Activated CD4-positive, alpha-beta T cell treated with anti-CD3 and anti-CD28 coated beads for 36 hours (primary cell): ENCODE results near the gene WASF2. TPM values are rescaled to one million over a fixed set of nuclear protein-coding genes. Genes with fewer than 3 reads are reported as not detected.
A peak's percentile ranks its signal among the peaks of the same experiment; 100 is the strongest.

Experiments used
- ATAC-seq: fragments of 200-7000 bp; cut with Tn5 transposase; one replicate; pipeline ENCODE4 v1.10.0; 2021; ENCODE audit warnings: mild to moderate bottlenecking, moderate library complexity
- CTCF ChIA-PET: fragments of 350-600 bp; sonication (Branson Sonifier 250); formaldehyde crosslinking; loops from one replicate; lab custom pipeline; 2021; ENCODE audit warnings: antibody characterized with exemption; lab: Charles Lee
- POLR2A ChIA-PET: fragments of 350-600 bp; sonication (Branson Sonifier 250); formaldehyde crosslinking; loops from one replicate; lab custom pipeline; 2021; ENCODE audit warnings: antibody characterized with exemption, inconsistent platforms; lab: Charles Lee
- DNase-seq: peaks from one replicate; pipeline ENCODE4 v3.0.0-alpha.2; 2020
- H3K27ac Mint-ChIP-seq: one replicate; pipeline ENCODE4 v1.8.0; 2021; ENCODE audit warnings: mixed read lengths
- H3K27me3 Mint-ChIP-seq: one replicate; pipeline ENCODE4 v1.8.0; 2021; ENCODE audit warnings: mixed read lengths
- H3K36me3 Mint-ChIP-seq: one replicate; pipeline ENCODE4 v1.8.0; 2021; ENCODE audit warnings: low read depth, mixed read lengths
- H3K4me1 Mint-ChIP-seq: one replicate; pipeline ENCODE4 v1.8.0; 2021; ENCODE audit warnings: mixed read lengths
- H3K4me3 Mint-ChIP-seq: one replicate; pipeline ENCODE4 v1.8.0; 2021; ENCODE audit warnings: mild to moderate bottlenecking, moderate library complexity, mixed read lengths
- H3K9me3 Mint-ChIP-seq: one replicate; pipeline ENCODE4 v1.8.0; 2021; ENCODE audit warnings: low read depth, mixed read lengths
- intact Hi-C, 2 experiments: fragments of 100-400 bp; cut with DNase I in 1 of 2; cut with micrococcal nuclease in 1 of 2; formaldehyde crosslinking; loops; one replicate each; pipeline versions ENCODE4 v1.14.2 to v1.15.1; 2022 to 2024; cut with DNase I, micrococcal nuclease
- total RNA-seq, 2 experiments: library from RNA; stranded (reverse); gene quantifications; one replicate each; pipeline ENCODE4 v1.2.3, GENCODE V29; 2021

Gene WASF2
- total RNA-seq, 2 experiments from 2014 or later = 104 to 132 TPM

DNA sequence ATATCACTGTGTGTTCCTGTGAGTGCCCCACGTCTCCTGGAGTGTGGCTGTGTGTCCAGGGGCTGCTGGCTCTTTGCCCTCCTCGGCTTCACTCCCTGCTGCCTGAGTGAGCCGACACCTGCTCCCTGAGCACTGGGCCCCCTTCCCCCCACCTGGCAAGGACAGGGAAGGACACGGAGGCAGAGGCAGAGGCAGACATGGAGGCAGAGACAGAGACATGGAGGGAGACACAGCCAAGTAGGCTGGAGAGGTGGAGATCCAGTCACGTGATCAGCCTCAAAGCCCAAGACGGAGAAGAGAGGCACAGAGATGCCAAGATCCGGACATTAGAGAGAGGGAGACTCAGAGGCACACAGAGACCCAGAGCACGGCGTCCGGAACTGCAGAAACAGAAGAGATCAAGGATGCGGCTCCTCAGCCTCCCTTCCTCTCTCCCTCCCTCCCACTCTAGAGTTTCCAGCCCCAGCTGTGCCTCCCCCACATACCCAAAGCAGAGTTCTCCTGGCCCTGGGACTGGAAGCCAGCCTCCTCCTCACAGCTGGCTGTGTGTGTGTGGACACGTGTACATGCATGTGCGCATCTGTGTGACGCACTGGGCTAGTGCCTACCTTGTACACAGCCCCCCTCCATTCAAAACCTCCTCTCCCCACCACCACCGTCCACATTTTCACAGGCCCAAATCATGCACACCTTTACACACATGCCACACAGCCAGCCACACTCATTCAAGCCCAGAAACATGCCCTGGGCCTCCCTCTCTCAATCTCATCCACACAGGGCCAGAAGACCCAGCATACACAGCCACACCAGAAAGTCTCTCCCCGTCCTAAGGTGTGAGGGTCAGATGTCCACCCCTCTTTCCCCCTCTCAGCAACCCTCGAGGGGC lies 39.1 kb upstream of the WASF2 start:
- Mint-ChIP-seq H3K36me3 (peaks cover 6% of the 10 kb centered on the region), H3K4me1 (peaks cover 45% of the 10 kb centered on the region), H3K27me3 (no peaks in the 10 kb centered on the region), H3K9me3 (no peaks in the 10 kb centered on the region), H3K27ac (peak overlapping the region; percentile 59), H3K4me3 (peak overlapping the region; percentile 59)
- POLR2A ChIA-PET = no interaction called here
- ATAC-seq (no peak), DNase-seq (no peak)
- intact Hi-C loops = loop anchor here in 1 of 2 experiments (5.0 kb wide), 1 partner anchor 82 kb away; no protein-coding TSS in a partner anchor
- CTCF ChIA-PET = interaction anchor here (1.0 kb wide), 1 partner anchor 82 kb away, joined by 3 read pairs; no protein-coding TSS in a partner anchor

DNA sequence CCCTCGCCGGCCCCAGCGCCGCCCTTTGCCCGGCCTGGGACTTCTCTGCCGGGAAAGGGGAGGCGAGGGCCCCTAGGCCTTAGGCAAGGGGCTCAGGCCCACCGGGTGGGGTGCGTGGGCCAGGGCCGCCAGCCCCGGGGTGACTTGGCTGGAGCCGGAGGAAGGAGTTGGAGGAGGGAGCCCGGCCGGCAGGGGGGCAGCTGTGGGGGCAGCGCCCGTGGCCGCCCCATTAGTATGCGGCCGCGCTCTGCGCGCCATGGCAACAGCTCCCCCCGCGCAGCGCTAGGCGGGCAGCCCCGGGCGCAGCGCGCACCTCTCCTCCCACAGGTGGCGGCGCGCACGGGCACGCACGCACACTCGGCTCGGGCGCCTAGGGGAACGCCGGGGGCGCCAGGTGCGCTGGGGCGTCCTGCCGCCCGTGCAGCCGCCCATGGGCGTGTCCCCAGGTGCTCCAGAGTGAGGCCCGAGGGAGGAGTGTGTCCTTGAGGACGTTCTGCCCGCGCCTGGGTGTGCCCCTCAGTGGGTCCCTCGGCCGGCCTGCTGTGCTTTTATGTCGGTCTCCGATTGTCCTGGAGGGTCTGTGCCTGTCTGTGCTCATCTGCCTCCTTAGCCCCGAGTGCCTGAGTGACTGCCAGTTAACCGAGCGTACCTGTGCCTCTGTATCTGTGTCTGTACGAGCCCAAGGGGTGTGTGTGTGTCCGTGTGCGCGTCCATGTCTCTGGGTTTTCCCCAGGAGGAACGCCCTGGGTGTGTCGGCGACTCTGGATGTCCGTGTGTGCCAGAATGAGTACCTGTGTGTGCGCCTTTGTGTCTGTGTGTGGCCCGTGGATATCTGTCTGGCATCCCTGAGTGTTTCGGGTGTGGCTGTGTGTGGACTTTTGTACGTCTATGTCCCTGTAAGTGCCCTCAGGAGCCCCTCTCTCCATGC lies 38.2 kb upstream of the WASF2 start:
- H3K36me3 Mint-ChIP-seq = peaks cover 6% of the 10 kb centered on the region
- no peaks in the 10 kb centered on the region for H3K27me3 Mint-ChIP-seq
- POLR2A ChIA-PET = interaction anchor here (0.6 kb wide), 1 partner anchor 40 kb away, joined by 6 read pairs; no protein-coding TSS in a partner anchor
- H3K4me3 Mint-ChIP-seq = peak overlapping the region; percentile 59
- peak overlapping the region; percentile 59 for H3K27ac Mint-ChIP-seq
- H3K4me1 Mint-ChIP-seq = peaks cover 51% of the 10 kb centered on the region
- ATAC-seq (peak; percentile 25), DNase-seq (peak; percentile 74)
- intact Hi-C loops = loop anchor here in 1 of 2 experiments (5.0 kb wide), 1 partner anchor 81 kb away; no protein-coding TSS in a partner anchor
- CTCF ChIA-PET = no interaction called here
- H3K9me3 Mint-ChIP-seq = no peaks in the 10 kb centered on the region

DNA sequence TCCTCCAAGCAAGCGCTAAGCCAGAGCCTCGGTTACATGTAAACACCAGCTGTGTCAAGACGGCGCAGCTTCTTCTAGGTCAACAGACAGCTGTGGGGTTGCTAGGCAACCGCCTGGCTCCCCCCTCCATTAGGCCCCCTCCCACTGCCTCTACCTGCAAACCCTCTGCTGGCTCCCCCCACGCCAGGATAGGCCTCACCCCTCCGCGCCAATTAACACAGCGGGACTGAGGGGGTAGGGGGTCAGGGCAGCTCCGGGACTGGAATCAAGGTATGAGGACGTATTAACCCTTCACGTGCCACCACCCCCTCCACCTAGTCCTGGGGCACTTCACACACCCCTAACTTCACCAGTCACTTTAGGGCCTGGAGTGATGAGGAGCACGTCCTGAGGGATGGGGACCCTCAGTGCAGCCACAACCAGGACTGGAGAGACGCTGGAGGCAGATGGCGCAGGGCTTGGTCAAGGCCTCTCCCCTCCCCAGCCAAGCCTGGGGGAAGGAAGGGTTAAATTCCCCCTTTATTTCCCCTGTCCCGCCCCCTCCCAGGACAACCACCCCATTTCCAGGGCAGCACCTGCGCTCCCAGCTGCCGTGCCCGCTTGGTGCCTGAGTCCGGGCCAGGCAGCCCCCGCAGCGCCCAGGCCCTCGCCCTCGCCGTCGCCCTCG lies 37.4 kb upstream of the WASF2 start:
- ATAC-seq (no peak), DNase-seq (peak; percentile 66)
- POLR2A ChIA-PET = interaction anchor here (0.6 kb wide), 1 partner anchor 39 kb away, joined by 6 read pairs; no protein-coding TSS in a partner anchor
- Mint-ChIP-seq H3K9me3 (no peaks in the 10 kb centered on the region), H3K27me3 (no peaks in the 10 kb centered on the region), H3K4me1 (peaks cover 52% of the 10 kb centered on the region), H3K27ac (no peak overlapping the region), H3K4me3 (peak overlapping the region; percentile 63), H3K36me3 (peaks cover 6% of the 10 kb centered on the region)
- CTCF ChIA-PET = interaction anchor here (1.0 to 2.1 kb wide), 3 partner anchors 29 to 195 kb away, joined by 4 to 9 read pairs (median 5); no protein-coding TSS in a partner anchor
- intact Hi-C loops = loop anchor here in 1 of 2 experiments (5.0 kb wide), 1 partner anchor 80 kb away; no protein-coding TSS in a partner anchor

DNA sequence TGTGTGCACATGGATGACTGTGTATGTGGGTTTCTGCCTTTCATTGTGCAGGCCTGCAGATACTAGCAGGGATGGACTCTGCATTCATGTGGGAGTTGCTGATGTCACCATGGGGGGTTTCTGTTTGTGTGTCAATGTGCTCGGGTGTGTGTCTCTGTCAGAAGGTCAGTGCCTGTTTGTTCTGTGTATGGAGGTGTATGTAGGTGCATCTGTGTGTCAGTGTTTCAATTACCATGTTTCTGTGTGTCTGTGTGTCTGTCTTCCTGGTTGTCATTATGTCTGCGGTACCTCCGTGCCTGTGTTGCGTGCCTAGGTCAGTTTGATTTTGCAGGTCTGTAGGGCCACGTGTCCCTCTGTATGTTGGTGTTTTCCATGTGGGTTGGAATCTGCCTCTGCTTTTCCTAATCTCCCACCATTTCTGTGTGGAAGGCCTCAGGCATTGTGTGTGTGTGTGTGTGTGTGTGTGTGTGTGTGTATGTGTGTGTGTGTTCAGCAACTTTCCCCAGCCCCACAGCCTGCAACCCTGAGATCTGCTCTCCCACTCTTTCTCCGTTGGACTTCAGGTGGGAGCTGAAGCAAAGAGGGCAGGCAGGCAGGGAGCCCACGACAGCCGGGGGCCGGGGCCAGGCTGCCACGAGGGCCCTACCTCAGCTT lies 36.7 kb upstream of the WASF2 start:
- ChIA-PET POLR2A (interaction anchor here (1.2 kb wide), 1 partner anchor 110 kb away, joined by 3 read pairs; no protein-coding TSS in a partner anchor), CTCF (interaction anchor here (1.0 to 2.1 kb wide), 5 partner anchors 30 to 194 kb away, joined by 4 to 9 read pairs (median 4); no protein-coding TSS in a partner anchor)
- Mint-ChIP-seq H3K27ac (peak overlapping the region; percentile 81), H3K9me3 (no peaks in the 10 kb centered on the region), H3K4me3 (peak overlapping the region; percentile 63), H3K36me3 (peaks cover 6% of the 10 kb centered on the region), H3K27me3 (no peaks in the 10 kb centered on the region), H3K4me1 (peaks cover 52% of the 10 kb centered on the region)
- intact Hi-C loops = loop anchor here (1.0 to 5.0 kb wide), 2 partner anchors 42 to 79 kb away; no protein-coding TSS in a partner anchor
- peak; percentile 62 for DNase-seq
- ATAC-seq = no peak

DNA sequence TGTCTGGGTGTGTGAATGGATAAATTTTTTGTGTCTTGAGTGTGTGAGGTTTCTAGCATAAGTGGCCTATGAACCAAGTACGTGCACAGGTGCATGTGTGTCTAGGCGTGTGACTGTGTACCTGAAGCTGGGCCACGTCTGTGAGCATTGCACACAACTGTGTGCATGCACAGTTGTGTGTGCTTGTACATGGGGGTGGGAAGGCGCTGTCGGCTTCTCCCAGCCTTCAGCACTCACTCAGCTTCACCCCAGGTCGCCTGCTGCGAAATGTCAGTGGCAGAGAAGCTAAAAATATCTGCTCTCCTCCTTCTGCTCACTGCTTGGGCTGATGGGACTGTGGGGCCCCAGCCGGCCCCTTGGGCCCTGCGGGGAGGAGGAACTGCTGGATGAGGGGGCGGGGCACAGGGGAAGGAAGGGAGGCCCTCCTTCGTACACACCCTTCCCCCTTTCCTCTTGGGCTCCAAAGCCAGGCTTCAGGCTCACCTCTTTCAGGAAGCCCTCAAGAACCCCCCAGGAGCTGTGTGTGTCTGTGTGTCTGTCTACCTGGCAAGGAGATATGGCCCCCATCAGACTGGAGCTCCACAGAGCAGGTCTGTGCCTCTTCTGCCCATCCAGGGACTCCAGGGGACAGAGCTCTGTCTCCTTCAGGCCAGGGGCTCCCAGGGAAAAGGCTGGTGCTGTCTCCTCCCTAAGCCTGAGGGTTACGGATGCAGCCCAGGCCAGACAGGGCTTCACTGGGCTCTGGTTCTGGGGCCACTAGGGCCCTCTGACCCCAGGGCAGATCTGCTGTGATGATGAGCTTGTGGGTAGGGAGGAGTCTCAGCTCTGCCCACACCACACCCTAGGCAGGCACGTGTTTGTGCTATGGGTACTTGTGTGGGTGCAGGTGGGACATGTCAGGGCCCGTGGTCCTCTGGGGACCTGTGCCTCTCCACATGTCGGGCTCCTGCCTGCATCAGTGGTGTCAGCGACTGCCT lies 35.6 kb upstream of the WASF2 start:
- Mint-ChIP-seq H3K27ac (peak overlapping the region; percentile 81), H3K4me3 (peak overlapping the region; percentile 63), H3K36me3 (peaks cover 6% of the 10 kb centered on the region), H3K4me1 (peaks cover 60% of the 10 kb centered on the region), H3K27me3 (no peaks in the 10 kb centered on the region), H3K9me3 (no peaks in the 10 kb centered on the region)
- peak; percentile 87 for DNase-seq
- ATAC-seq = peak; percentile 53
- CTCF ChIA-PET = interaction anchor here (0.5 to 2.1 kb wide), 7 partner anchors 31 to 193 kb away, joined by 3 to 9 read pairs (median 4); partner anchors contain the start of gene CD164L2
- POLR2A ChIA-PET = interaction anchor here (0.6 to 1.2 kb wide), 3 partner anchors 52 to 1123 kb away, joined by 3 to 4 read pairs (median 3); partner anchors contain the start of gene RNU11
- intact Hi-C loops = loop anchor here (1.0 to 5.0 kb wide), 3 partner anchors 43 to 78 kb away; no protein-coding TSS in a partner anchor

DNA sequence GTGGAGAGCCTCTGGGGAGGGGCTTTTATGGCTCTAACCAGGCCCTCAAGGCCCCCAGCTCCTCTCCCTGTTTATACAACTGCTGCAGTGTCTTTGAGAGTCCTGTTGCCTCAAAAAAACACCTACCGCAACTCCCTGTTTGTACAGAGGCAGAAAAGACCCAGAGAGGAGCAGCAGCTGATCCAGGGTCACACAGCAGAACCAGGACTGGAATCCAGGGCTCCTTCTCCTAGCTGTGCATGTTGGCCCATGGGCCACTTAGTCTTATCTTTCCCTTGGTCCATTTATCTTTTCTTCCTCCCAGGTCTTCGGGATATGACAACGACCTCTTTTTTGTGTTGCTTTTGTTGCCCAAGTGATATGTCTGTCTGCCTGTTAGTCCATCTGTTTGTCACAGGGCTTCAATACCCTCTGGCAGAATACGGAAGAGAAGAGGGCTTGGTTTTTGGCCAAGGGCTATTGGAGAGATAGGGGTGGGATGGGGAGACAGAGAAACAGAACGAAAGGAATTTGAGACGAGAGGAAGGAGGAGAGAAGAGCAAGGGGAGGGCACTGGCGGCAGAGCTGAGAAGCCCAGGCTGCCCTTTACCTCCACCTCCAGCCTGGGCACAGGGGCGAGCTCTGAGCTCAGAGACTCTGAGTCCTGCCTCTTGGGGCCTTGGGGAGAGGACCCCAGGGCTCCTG lies 33.5 kb upstream of the WASF2 start:
- intact Hi-C loops = loop anchor here (1.0 to 5.0 kb wide), 6 partner anchors 41 to 139 kb away; partner anchors contain the start of gene AHDC1 (in 1 of the 2)
- Mint-ChIP-seq H3K4me1 (peaks cover 68% of the 10 kb centered on the region), H3K4me3 (peak overlapping the region; percentile 83), H3K36me3 (peaks cover 6% of the 10 kb centered on the region), H3K27me3 (no peaks in the 10 kb centered on the region), H3K27ac (peak overlapping the region; percentile 90), H3K9me3 (no peaks in the 10 kb centered on the region)
- ATAC-seq = no peak
- DNase-seq = peak; percentile 29
- POLR2A ChIA-PET = interaction anchor here (0.6 to 1.6 kb wide), 6 partner anchors 34 to 386 kb away, joined by 3 to 5 read pairs (median 3); partner anchors contain the start of gene AHDC1
- CTCF ChIA-PET = interaction anchor here (0.5 to 2.5 kb wide), 15 partner anchors 18 to 172 kb away, joined by 3 to 16 read pairs (median 5); no protein-coding TSS in a partner anchor

DNA sequence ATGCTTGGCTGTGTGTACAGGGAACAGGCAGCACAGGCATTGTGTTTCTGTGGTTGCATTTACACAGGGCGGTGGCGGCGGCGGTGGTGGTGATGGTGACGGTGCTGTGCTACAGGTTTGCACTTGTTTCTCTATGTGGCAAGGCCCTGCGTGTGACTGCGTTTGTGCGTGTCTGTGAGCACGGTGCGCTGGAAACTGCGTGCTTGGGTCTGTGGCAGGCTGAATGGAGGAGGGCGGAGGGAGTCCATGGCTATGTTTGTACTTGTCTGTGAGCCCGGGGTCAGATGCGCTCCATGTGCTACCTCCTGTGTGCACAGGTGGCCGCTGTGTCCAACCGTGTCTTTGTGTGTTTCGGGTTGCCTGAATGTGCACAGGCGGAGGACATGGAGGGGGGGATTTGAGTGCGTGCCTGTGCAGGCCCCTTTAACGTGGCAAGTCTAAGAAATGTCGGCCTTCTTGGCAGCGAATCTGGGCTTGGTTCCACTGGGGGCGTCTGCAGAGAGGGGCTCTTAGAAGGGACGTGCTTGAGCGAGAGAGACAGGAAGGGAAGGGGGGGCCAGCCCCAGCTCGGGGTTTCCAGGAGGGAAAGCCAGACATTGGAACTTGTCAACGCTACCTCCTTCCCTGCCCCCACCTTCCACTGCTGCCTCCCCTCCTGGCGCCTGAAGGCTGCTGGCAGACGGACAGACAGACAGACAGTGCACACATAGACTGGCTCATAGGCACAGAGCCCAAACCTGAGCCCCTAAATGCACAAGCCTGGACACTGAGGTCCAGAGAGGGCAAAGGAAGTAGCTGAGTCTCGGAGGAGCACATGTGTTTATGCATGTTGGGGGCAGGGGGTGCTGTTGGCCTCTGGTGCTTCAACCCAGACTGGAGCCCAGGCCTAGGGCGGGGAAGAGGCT lies 32.7 kb upstream of the WASF2 start:
- CTCF ChIA-PET = interaction anchor here (0.8 to 2.5 kb wide), 12 partner anchors 17 to 171 kb away, joined by 3 to 16 read pairs (median 6); no protein-coding TSS in a partner anchor
- H3K36me3 Mint-ChIP-seq = peaks cover 6% of the 10 kb centered on the region
- peak overlapping the region; percentile 83 for H3K4me3 Mint-ChIP-seq
- POLR2A ChIA-PET = interaction anchor here (0.6 to 1.6 kb wide), 4 partner anchors 48 to 385 kb away, joined by 3 to 5 read pairs (median 3); partner anchors contain the start of gene AHDC1
- peak; percentile 53 for ATAC-seq
- no peaks in the 10 kb centered on the region for H3K27me3 Mint-ChIP-seq
- intact Hi-C loops = loop anchor here (1.0 to 5.0 kb wide), 5 partner anchors 40 to 140 kb away; partner anchors contain the start of gene AHDC1 (in 1 of the 2)
- H3K9me3 Mint-ChIP-seq = no peaks in the 10 kb centered on the region
- peak; percentile 88 for DNase-seq
- H3K4me1 Mint-ChIP-seq = peaks cover 71% of the 10 kb centered on the region
- peak overlapping the region; percentile 90 for H3K27ac Mint-ChIP-seq
